SK-N-SH (cell line): Measurements from ENCODE around the gene ARMC8.

Experiments
- CTCF ChIP-seq: fragments of 200-600 bp; sonication (generic); IDR thresholded peaks from 2 replicates; pipeline ENCODE4 v1.6.1; 2017; ENCODE audit warnings: antibody characterized with exemption, mild to moderate bottlenecking, moderate library complexity
- NFIC ChIP-seq: IDR thresholded peaks from 2 replicates; pipeline ENCODE4 v1.4.0; 2012; ENCODE audit warnings: borderline replicate concordance
- SIN3A ChIP-seq: IDR thresholded peaks from 2 replicates; pipeline ENCODE4 v1.6.1; 2012; ENCODE audit warnings: low read depth, mild to moderate bottlenecking, low read length, moderate library complexity, borderline replicate concordance

- TF ChIP-seq NFIC, result no peak
- no peak for TF ChIP-seq CTCF
- TF ChIP-seq SIN3A, result no peak
Measured at GRCh38 chr3:138186221-138186620, 880 bp upstream of the ARMC8 start.
